Subcutaneous adipose tissue (tissue), 4 donors: Measurements from ENCODE around the gene RBM20. TPM values are rescaled to one million over a fixed set of nuclear protein-coding genes. Genes with fewer than 3 reads are reported as not detected.

Experiments used
- total RNA-seq, 4 donors: library from RNA; depleted of rRNA; stranded (reverse); fragments of >200 nt; gene quantifications; one replicate each; pipeline ENCODE4 v1.1.0, GENCODE V29; 2016
- TF ChIP-seq, protein P1 (sequence below): fragments of 450-650 bp; IDR thresholded peaks from one replicate; pipeline ENCODE4 v1.5.1; 2016; ENCODE audit warnings: low read depth, mild to moderate bottlenecking, control low read depth, antibody characterized with exemption, moderate library complexity

Gene RBM20
- total RNA-seq, 4 donors from 2014 or later = 0.88 to 10.3 (median 3.5) TPM

GRCh38 chr10:110612087-110612486 lies 32.0 kb upstream of the RBM20 start:
- TF ChIP-seq, protein P1, sequence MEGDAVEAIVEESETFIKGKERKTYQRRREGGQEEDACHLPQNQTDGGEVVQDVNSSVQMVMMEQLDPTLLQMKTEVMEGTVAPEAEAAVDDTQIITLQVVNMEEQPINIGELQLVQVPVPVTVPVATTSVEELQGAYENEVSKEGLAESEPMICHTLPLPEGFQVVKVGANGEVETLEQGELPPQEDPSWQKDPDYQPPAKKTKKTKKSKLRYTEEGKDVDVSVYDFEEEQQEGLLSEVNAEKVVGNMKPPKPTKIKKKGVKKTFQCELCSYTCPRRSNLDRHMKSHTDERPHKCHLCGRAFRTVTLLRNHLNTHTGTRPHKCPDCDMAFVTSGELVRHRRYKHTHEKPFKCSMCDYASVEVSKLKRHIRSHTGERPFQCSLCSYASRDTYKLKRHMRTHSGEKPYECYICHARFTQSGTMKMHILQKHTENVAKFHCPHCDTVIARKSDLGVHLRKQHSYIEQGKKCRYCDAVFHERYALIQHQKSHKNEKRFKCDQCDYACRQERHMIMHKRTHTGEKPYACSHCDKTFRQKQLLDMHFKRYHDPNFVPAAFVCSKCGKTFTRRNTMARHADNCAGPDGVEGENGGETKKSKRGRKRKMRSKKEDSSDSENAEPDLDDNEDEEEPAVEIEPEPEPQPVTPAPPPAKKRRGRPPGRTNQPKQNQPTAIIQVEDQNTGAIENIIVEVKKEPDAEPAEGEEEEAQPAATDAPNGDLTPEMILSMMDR = no peak

DNA sequence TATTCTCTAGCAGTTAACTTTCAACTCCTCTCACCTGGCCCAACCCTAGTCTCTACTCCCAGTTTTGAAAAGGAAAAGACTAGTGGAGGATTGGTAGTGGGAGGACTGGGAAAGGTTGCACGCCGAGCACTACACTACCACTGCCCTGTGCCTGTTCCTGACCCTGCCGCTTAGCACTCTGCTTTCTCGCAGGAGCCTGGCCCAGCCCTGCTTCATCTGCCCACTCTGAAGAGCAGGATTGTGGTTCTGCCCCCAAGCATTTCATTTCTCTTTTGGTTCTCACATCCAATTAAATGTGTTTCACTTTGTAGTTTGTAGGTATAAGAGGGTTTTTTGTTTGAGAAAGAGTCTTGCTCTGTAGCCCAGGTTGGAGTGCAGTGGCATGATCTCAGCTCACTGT lies 31.5 kb upstream of the RBM20 start:
- TF ChIP-seq, protein P1 = no peak

DNA sequence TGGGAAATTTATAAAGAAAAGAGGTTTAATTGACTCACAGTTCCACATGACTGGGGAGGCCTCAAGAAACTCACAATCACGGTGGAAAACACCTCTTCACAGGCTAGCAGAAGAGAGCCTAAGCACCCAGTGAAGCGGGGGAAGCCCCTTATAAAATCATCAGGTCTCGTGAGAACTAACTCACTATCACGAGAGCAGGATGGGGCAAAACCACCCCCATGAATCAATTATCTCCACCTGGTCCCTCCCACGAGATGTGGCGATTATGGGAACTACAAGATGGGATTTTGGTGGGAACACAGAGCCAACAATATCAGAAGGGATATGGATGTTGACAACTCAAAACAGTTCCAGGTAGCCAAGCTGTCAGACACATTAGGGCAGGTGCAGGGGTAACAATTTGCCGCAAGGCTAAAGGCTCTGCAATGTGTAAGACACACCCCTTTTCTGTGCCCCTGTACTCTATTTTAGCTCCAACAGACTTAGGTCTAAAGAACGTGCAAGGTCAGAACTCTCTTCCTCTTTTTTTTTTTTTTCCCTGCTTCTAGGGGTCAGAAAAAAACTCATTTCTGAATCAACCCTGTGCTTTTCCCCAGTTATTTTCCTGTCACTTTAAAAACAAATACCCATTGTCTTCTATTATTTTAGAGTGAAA lies 30.7 kb upstream of the RBM20 start:
- TF ChIP-seq, protein P1 = no peak

GRCh38 chr10:110613996-110614495 lies 30.1 kb upstream of the RBM20 start:
- TF ChIP-seq, protein P1 = no peak

DNA sequence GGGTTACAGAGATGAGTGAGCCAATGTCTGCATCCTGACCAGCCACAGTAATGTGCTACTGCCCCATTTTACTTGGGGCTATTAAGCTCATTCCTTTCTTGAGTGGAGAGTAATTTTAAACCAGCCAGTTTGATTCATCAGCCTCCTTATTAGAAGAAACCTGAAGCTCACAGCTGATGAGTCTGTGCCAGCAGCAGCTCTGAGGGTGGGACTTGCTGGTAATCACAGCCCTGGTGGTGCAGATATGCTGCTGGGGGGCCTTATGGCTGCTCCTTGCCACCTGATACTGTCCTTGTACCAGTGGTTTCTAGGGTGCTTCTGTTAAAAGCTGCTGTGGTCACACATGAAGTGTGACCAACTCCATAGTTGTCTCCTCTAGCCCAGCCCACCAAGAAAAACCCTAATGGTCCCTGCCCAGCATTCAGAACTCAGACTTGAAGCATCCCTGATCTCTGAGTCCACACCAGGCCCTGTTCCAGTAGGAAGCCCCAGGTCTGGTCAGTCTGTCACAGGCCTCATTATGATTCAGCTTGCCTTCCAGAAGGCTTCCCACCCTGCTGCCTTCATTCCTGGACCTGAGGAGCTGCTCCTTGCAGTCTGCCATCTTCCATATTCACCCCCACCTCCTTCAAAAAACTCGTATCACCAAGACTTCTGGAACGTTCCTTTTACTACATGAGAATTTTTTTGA lies 28.9 kb upstream of the RBM20 start:
- TF ChIP-seq, protein P1 = no peak

DNA sequence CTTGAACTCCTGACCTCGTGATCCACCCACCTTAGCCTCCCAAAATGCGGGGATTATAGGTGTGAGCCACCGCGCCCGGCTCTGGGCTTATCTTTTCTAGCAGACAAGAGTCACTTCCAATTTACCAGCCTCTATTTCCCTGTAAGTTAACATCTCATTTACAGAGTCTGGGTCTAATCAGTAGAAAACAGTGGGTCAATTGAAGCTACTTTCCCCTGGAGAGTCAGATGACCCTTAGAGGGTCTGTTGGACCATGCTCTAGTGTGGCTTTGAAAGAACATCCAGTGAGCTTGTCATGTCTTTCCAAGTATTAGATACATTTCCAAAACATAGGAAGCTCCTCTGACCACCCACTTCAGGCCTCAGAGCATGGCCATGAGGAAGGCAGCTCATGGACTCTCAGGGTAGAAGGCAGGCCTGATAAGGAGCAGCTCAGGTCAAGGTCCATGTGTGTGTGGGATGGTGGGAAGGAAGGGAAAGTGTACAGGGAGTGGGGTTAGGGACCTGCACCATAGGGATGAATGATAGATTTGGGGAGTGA lies 27.6 kb upstream of the RBM20 start:
- TF ChIP-seq, protein P1 = no peak

DNA sequence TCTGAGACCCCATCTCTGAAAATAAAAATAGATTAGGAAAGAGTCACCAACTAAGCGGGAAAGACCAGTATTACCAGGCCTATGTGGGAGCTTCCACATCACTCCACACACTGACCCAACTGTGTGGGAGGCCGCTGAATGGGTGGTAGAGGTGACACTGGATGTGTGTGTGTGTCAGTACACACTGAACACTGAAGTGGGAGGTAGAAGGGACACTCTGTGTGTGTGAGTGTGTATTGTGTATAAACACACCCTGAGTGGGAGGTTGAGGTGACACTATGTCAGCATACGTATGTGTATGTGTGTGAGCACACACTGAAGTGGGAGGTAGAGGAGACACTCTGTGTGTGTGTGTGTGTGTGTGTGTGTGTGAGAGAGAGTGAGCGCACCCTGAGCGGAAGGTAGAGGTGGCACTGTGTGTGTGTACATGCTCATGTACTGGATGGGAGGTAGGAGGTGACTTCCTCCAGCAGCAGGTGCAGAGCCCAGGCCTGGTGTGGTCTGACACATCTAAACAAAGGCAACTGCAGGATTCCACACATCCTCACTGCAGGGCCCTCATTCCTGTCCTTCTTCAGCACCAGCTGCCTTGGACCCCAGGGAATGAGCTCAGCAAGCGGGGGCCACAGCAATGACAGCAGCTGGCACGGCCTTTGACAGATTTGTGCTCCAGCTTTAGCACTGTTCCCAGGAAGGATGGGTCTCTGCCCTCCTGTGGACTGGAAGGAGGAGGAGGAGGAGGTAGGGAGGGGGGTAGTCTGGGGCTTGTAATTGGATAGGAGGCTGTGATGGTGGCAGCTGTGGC lies 26.5 kb upstream of the RBM20 start:
- TF ChIP-seq, protein P1 = no peak
